ENCODE data around the gene MEIS2. TPM values are rescaled to one million over a fixed set of nuclear protein-coding genes. Genes with fewer than 3 reads are reported as not detected.

The MEIS2 gene
- total RNA-seq, 1 donor from 2014 or later, result 58.5 TPM

- H3K27ac Mint-ChIP-seq (ENCODE audit: unreplicated experiment), result no peak overlapping the region
- H3K36me3 Mint-ChIP-seq (ENCODE audit: low read depth), result no peaks in the 10 kb centered on the region
- DNase-seq (ENCODE audit: low read depth, low spot score), result no peak
- H3K4me3 Mint-ChIP-seq, result no peak overlapping the region
- H3K9me3 Mint-ChIP-seq, result no peaks in the 10 kb centered on the region
- no peaks in the 10 kb centered on the region for H3K4me1 Mint-ChIP-seq
- TF ChIP-seq, protein P1, sequence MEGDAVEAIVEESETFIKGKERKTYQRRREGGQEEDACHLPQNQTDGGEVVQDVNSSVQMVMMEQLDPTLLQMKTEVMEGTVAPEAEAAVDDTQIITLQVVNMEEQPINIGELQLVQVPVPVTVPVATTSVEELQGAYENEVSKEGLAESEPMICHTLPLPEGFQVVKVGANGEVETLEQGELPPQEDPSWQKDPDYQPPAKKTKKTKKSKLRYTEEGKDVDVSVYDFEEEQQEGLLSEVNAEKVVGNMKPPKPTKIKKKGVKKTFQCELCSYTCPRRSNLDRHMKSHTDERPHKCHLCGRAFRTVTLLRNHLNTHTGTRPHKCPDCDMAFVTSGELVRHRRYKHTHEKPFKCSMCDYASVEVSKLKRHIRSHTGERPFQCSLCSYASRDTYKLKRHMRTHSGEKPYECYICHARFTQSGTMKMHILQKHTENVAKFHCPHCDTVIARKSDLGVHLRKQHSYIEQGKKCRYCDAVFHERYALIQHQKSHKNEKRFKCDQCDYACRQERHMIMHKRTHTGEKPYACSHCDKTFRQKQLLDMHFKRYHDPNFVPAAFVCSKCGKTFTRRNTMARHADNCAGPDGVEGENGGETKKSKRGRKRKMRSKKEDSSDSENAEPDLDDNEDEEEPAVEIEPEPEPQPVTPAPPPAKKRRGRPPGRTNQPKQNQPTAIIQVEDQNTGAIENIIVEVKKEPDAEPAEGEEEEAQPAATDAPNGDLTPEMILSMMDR (conservative IDR thresholded peaks at IDR 0.05), result no peak
- H3K27me3 Mint-ChIP-seq (ENCODE audit: low read depth), result no peaks in the 10 kb centered on the region
Observed at GRCh38 chr15:37140531-37141058, 40.2 kb upstream of the MEIS2 start.

GRCh38 chr15:37138591-37139215 is 38.4 kb upstream of the MEIS2 start:
- Mint-ChIP-seq H3K36me3 (ENCODE audit: low read depth) (no peaks in the 10 kb centered on the region), H3K9me3 (no peaks in the 10 kb centered on the region), H3K4me1 (no peaks in the 10 kb centered on the region), H3K27ac (ENCODE audit: unreplicated experiment) (no peak overlapping the region), H3K4me3 (no peak overlapping the region), H3K27me3 (ENCODE audit: low read depth) (no peaks in the 10 kb centered on the region)
- DNase-seq (ENCODE audit: low read depth, low spot score), result no peak
- TF ChIP-seq, protein P1 (conservative IDR thresholded peaks at IDR 0.05), result no peak

- Mint-ChIP-seq H3K36me3 (ENCODE audit: low read depth) (no peaks in the 10 kb centered on the region), H3K27ac (ENCODE audit: unreplicated experiment) (no peak overlapping the region), H3K4me3 (no peak overlapping the region), H3K27me3 (ENCODE audit: low read depth) (peaks cover 9% of the 10 kb centered on the region), H3K4me1 (no peaks in the 10 kb centered on the region), H3K9me3 (no peaks in the 10 kb centered on the region)
- no peak for DNase-seq (ENCODE audit: low read depth, low spot score)
- TF ChIP-seq, protein P1 (conservative IDR thresholded peaks at IDR 0.05), result no peak
Observed at GRCh38 chr15:37137221-37137620, 36.9 kb upstream of the MEIS2 start.

GRCh38 chr15:37136666-37137065 is 36.3 kb upstream of the MEIS2 start:
- H3K27me3 Mint-ChIP-seq (ENCODE audit: low read depth), result peaks cover 14% of the 10 kb centered on the region
- no peaks in the 10 kb centered on the region for H3K4me1 Mint-ChIP-seq
- no peak overlapping the region for H3K4me3 Mint-ChIP-seq
- DNase-seq (ENCODE audit: low read depth, low spot score), result no peak
- no peaks in the 10 kb centered on the region for H3K9me3 Mint-ChIP-seq
- TF ChIP-seq, protein P1 (conservative IDR thresholded peaks at IDR 0.05), result no peak
- no peak overlapping the region for H3K27ac Mint-ChIP-seq (ENCODE audit: unreplicated experiment)
- no peaks in the 10 kb centered on the region for H3K36me3 Mint-ChIP-seq (ENCODE audit: low read depth)

- H3K4me3 Mint-ChIP-seq, result no peak overlapping the region
- peaks cover 23% of the 10 kb centered on the region for H3K27me3 Mint-ChIP-seq (ENCODE audit: low read depth)
- H3K27ac Mint-ChIP-seq (ENCODE audit: unreplicated experiment), result no peak overlapping the region
- H3K9me3 Mint-ChIP-seq, result no peaks in the 10 kb centered on the region
- DNase-seq (ENCODE audit: low read depth, low spot score), result no peak
- H3K36me3 Mint-ChIP-seq (ENCODE audit: low read depth), result no peaks in the 10 kb centered on the region
- TF ChIP-seq, protein P1 (conservative IDR thresholded peaks at IDR 0.05), result peak; percentile 41
- H3K4me1 Mint-ChIP-seq, result no peaks in the 10 kb centered on the region
Observed at GRCh38 chr15:37135225-37135624, 34.9 kb upstream of the MEIS2 start.

All from neural crest cell (in vitro differentiated cells).